ENCODE results near the gene JHY. TPM values are rescaled to one million over a fixed set of nuclear protein-coding genes. Genes with fewer than 3 reads are reported as not detected.

JHY gene
- total RNA-seq, 1 experiment from 2014 or later: 0.79 TPM

- Histone ChIP-seq H4K8ac (replicated peaks; ENCODE audit: insufficient read length, low read depth, low read length) (no peak overlapping the region), H3K9me3 (ENCODE audit: control insufficient read depth, low read depth, low read length) (no peaks in the 10 kb centered on the region), H4K20me1 (ENCODE audit: control insufficient read depth, insufficient read depth, insufficient read length) (no peaks in the 10 kb centered on the region), H3K4me1 (ENCODE audit: insufficient read depth, low read length) (no peaks in the 10 kb centered on the region), H2AK5ac (ENCODE audit: insufficient read length, low read length) (no peak overlapping the region), H3K4me2 (ENCODE audit: insufficient read depth, insufficient read length, low read length) (no peak overlapping the region), H2BK120ac (ENCODE audit: low read depth, low read length, poor library complexity, severe bottlenecking) (no peak overlapping the region), H3K23ac (ENCODE audit: insufficient read length, low read depth, low read length) (no peak overlapping the region), H2BK12ac (ENCODE audit: insufficient read length, low read depth, low read length) (no peak overlapping the region), H3K79me1 (ENCODE audit: insufficient read depth, low read depth, low read length, poor library complexity, severe bottlenecking) (no peaks in the 10 kb centered on the region), H3K27ac (ENCODE audit: insufficient read length, low read depth, low read length) (no peak overlapping the region), H3K9ac (ENCODE audit: extremely low read depth, insufficient read length, low read length) (no peak overlapping the region), H2BK15ac (ENCODE audit: low read depth, low read length) (no peak overlapping the region), H3K27me3 (ENCODE audit: insufficient read depth, low read length) (no peaks in the 10 kb centered on the region), H2AFZ (ENCODE audit: low read length) (no peak overlapping the region), H3K23me2 (ENCODE audit: insufficient read length, low read depth, low read length, poor library complexity, severe bottlenecking) (no peaks in the 10 kb centered on the region), H4K5ac (ENCODE audit: insufficient read length, low read depth, low read length) (no peak overlapping the region), H3K56ac (ENCODE audit: insufficient read length, low read depth, low read length) (no peak overlapping the region), H3T11ph (ENCODE audit: low read length) (no peak overlapping the region), H3K79me2 (ENCODE audit: insufficient read depth, low read length) (no peaks in the 10 kb centered on the region), H3K4ac (ENCODE audit: low read depth, low read length) (no peak overlapping the region), H2BK20ac (ENCODE audit: low read depth, low read length, poor library complexity, severe bottlenecking) (no peak overlapping the region), H3K14ac (ENCODE audit: insufficient read depth, low read length) (no peak overlapping the region), H4K91ac (ENCODE audit: insufficient read length, low read depth, low read length) (no peak overlapping the region), H2BK5ac (ENCODE audit: insufficient read length, low read length) (no peak overlapping the region), H3K18ac (ENCODE audit: insufficient read length, low read depth, low read length) (no peak overlapping the region)
- WGBS (ENCODE audit: extremely low coverage, insufficient read length, low lambda C conversion rate): no CpG with 5 or more reads among the region's 3 CpGs
- Mint-ChIP-seq H3K27me3 (ENCODE audit: low read depth) (peaks cover 7% of the 10 kb centered on the region), H3K9me3 (no peaks in the 10 kb centered on the region), H3K4me1 (no peaks in the 10 kb centered on the region), H3K4me3 (no peak overlapping the region), H3K27ac (no peak overlapping the region), H3K36me3 (ENCODE audit: insufficient read depth in 1 of 3, low read depth in 3 of 3) (no peaks in the 10 kb centered on the region)
- no peak for DNase-seq
- TF ChIP-seq CTCF (conservative IDR thresholded peaks at IDR 0.05): no peak
Measured at GRCh38 chr11:122861631-122862030, 20.9 kb upstream of the JHY start.
